ENCODE data around the gene SMARCE1. TPM values are rescaled to one million over a fixed set of nuclear protein-coding genes. Genes with fewer than 3 reads are reported as not detected.
A peak's percentile ranks its signal among the peaks of the same experiment; 100 is the strongest.

Gene SMARCE1
- total RNA-seq: 101 TPM

DNA sequence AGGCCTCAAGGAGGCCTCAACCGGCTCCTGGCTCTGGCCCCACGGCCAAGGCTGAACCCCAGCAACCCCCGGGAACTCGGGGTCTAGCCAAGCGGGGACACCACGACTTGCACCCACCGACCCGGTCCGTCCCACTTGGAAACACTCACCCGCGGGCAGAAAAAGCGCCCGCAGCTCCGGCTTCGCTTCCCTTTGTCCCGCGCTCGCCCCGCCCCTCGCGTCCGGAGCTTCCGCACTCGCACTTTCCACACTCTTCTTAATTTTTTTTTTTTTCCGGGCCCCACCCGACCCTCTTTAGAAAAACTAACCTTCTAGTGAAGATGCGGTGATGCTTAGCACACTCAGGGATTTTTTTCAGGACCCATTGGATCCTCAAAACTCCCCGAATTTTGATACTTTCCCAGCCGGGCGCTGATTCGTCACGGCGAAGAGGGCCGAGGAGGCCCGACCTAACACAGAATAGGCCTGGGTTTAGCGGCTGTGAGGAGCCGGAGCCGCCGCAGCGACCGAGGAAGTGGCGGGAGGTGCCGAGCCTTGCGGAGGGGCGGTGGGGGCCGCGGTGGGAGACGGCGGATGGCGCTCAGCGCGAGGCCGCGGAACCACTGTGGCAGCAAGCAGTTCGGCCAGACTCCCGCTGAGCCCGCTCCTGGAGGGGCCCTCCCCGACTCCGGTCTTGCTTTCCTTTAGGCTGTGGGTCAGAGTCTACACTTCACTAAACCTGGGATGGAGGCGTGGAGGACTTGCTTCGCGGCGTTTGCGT, at the start of gene SMARCE1:
Gene SMARCE1 (minus strand): TSS at position 195 of the 760 bp plus-strand sequence. CDS start 2,016 bp downstream, outside the sequence.
- DNase-seq: peak; percentile 87

GRCh38 chr17:40697297-40697696, 49.7 kb upstream of the SMARCE1 start:
- DNase-seq: no peak

DNA sequence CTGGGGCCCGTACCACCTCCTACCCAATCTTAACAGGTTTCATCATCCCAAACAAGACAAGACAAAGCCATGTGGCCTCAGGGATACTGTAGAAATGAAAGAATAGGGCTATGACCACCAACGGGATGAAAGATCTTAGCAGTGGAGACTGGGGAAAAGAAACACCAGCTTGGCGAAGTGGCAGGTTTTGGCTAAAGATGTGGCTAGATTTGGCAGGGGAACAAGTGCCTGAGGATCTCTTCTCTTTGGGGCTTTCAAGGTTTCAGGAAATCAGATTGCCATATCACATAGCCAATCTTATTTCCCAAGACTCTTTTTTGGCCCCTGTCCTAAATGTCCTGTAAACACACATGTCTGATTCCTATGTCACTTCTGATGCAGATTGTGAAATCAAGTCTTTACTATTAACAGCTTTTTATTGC, 49.0 kb upstream of the SMARCE1 start:
- no peak for DNase-seq

- DNase-seq: no peak
These were observed 48.4 kb upstream of the SMARCE1 start for GRCh38 chr17:40695874-40696472.

DNA sequence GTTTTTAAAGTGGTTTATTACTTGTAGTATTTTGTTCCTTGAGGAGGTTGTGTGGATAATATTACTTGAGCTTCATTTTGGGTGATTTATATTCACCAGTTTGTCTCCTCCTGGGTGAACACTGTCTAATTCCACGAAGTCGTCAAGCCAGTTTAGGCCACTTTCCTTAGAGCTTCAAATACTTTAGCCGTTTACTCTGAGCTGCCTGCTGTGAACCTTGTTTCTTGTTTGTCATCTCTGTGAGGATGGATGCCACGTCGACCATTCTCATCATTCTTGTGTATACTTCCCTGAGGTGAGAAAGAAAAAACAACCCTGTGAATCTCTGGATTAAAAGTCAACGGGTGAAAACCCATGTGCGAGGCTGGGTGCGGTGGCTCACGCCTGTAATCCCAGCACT, 47.0 kb upstream of the SMARCE1 start:
- peak; percentile 50 for DNase-seq

- DNase-seq: no peak
These were observed 39.5 kb upstream of the SMARCE1 start for GRCh38 chr17:40687106-40687505.

DNA sequence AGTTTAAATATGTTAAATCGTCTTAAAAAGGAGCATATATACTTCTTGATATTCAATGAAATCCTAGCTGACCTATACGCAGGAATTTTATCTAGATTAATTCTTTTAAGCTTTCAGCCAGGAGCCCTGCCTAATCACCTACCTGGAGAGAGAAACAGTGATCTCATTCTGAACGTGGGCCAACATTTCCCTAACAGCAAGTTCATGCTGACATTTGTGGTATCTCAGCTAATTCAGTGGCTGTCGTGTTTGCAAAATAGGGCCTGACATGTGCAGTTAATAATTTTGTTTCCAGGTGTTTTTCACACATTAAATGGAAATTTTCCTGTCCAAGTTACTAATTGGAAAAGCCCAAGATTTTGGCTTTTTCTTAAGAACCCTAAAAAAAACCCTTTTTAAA, 38.6 kb upstream of the SMARCE1 start:
- DNase-seq: no peak

GRCh38 chr17:40680998-40681397, 33.4 kb upstream of the SMARCE1 start:
- no peak for DNase-seq

DNA sequence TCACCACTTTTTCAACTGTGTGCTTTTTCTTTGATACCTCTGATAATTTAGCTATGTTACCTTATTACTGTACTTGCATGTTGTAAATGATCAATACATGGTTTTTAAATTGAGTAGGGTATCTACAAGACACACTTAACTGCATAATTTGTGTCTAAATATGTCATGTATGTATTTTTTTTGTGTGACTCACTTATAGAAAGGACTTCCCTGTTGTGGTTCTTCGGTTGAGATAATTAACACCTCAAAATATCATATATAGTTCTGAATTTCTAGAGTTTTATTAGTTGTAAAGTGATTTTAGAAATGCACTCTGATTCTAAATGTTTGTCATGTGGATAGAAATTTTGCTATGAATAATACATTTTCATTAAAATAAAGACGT, 31.9 kb upstream of the SMARCE1 start:
- DNase-seq: no peak

DNA sequence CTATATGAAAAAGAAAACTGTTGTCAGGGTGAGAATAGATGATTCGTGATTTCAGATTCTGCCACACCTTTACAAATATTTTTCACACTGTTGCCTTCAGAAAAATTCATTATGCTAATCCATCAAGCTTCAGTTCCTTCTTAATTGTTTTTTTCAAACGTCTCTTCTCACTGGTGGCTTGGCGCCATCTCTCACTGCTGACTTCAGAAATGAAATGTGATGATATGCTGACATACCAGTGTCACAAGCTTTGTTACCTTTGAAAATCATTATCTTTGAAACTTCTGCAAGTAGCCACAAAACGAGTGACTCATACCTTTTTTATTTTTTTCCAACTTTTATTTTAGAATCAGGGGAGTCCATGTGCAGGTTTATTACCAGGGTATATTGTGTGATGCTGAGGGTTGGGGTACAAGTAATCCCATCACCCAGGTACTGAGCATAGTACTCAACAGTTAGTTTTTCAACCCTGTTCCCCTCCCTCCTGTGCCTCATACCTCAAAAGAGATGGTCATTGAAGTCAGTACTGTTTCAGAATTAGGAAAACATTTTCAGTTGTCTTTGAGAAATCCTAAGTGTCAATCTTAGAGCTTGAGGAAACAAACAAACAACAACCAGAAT, 31.4 kb upstream of the SMARCE1 start:
- DNase-seq: no peak

GRCh38 chr17:40675905-40676304, 28.3 kb upstream of the SMARCE1 start:
- no peak for DNase-seq

GRCh38 chr17:40672654-40673053, 25.0 kb upstream of the SMARCE1 start:
- DNase-seq: no peak

- DNase-seq: no peak
These were observed 23.7 kb upstream of the SMARCE1 start for GRCh38 chr17:40671282-40671681.

- DNase-seq: no peak
These were observed 18.7 kb upstream of the SMARCE1 start for GRCh38 chr17:40666331-40666730.

- peak; percentile 8 for DNase-seq
These were observed 17.1 kb upstream of the SMARCE1 start, which contains the start of gene KRT222 for GRCh38 chr17:40664582-40665333. Gene KRT222, minus strand, starts transcription at chr17:40665177. Its CDS starts 78 bp downstream, at chr17:40665099.

GRCh38 chr17:40663252-40663651, 15.6 kb upstream of the SMARCE1 start:
- no peak for DNase-seq

GRCh38 chr17:40659911-40660310, 12.3 kb upstream of the SMARCE1 start:
- no peak for DNase-seq

DNA sequence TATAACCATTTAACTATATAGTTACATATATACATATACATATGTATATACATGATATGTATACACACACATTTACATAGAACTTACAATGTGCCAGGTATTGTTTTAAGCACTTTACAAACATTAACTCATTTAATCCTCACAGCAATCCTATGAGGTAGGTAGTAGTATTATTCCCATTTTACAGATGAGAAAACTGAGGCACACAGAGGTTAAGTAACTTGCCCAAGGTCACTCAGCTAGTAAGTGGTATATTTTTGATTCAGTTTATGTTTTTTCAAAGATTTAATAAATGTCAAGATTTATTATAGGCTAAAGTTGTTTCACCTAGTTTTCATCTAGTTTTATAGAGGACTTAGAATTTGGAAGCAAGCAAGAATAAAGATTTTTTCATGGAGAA, 10.8 kb upstream of the SMARCE1 start:
- no peak for DNase-seq

GRCh38 chr17:40651939-40652338, 4.3 kb upstream of the SMARCE1 start:
- DNase-seq: no peak

DNA sequence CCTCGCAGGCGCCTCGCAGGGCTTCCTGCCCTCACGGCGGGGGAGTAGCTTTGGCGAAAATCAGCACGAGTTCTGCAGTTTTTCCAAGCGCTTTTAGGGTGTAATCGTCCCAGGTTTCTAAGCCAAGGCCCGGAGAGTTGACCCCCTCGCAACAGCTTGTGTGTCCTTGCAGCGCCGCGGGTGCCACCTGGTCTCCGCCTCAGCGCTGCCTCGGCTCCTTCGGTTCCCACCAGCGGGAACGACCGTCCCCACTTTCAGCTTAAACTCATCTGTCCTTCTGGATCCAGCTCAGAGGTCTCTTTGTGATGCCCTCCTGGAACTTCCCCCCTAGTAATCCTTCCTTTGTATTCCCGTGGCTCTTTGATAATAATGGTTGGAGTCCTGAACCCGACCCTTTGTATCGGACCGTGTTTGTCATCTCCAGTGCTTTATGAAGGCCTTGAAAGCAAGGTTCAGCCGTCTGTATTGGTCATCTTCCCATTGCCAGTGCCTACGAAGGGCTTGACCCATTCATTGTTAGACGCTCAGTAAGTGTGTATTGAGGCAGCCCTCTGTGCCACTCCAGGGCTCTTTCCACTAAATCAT, 858 bp upstream of the SMARCE1 start:
- DNase-seq: no peak

DNA sequence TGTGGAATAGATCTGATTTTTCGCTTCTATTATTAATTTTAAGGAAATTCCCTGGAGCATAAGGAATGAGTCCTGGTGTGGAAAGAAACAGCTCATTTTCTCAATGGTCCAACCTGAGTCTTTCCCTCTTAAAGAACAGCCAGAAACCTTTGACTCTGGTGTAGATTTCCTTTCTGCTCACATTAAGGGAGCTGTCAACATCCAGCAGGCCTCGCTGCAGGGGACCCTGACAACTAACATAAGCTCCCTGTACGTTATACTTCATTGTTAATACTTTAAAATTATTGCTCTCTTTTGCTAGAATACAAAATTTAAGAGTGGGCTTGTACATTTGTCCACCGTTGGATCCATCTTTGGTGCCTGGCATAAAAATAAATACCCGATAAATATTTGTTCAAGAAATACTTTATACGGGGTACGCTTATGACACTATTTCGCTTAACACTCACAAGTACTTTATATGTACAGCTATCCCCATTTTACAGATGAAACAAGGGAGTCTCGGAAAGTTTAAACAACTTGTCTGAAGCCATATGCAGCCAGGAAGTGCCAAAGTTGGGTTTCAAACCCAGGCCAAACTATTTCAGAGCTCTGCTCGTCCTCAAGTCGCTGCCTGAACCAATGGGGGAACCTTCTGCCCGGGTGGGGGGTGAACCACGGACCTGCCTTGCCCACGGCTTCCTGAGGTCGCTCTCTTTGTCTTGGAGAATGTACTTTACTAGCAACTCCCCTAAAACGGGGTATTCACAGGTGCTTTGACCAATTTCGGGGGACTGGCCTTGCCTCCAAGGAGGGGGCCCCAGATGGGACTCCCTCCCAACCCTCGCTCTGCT, 611 bp downstream of the SMARCE1 start:
- DNase-seq: no peak
